ENCODE results near the gene AGAP2. TPM values are rescaled to one million over a fixed set of nuclear protein-coding genes. Genes with fewer than 3 reads are reported as not detected.

The AGAP2 gene
- total RNA-seq, 4 donors from 2014 or later, result 0.49 to 2.8 (median 2.0) TPM

DNA sequence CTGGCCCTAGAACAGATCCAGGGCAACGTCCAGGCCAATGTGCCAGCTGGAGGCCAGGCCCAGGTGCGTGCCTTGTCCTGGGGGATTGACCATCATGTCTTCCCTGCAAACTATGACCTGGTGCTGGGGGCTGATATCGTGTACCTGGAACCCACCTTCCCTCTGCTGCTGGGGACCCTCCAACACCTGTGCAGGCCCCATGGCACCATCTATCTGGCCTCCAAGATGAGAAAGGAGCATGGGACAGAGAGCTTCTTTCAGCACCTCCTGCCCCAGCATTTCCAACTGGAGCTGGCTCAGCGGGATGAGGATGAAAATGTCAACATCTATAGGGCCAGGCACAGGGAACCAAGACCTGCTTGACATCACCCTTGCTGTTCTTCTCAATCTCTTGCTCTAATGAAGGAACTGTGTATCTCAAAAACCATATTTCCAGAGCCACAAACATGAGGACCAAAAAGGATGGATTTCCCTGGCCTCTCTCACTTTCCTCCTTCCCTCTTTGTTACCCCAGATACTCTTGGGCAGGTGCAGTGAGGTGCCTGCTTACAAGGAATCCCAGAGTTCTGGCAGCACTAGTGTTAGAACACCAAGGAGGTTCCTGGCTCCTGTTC lies 41.8 kb upstream of the AGAP2 start:
- TF ChIP-seq, protein P1, sequence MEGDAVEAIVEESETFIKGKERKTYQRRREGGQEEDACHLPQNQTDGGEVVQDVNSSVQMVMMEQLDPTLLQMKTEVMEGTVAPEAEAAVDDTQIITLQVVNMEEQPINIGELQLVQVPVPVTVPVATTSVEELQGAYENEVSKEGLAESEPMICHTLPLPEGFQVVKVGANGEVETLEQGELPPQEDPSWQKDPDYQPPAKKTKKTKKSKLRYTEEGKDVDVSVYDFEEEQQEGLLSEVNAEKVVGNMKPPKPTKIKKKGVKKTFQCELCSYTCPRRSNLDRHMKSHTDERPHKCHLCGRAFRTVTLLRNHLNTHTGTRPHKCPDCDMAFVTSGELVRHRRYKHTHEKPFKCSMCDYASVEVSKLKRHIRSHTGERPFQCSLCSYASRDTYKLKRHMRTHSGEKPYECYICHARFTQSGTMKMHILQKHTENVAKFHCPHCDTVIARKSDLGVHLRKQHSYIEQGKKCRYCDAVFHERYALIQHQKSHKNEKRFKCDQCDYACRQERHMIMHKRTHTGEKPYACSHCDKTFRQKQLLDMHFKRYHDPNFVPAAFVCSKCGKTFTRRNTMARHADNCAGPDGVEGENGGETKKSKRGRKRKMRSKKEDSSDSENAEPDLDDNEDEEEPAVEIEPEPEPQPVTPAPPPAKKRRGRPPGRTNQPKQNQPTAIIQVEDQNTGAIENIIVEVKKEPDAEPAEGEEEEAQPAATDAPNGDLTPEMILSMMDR (IDR thresholded peaks at IDR 0.05; ENCODE audit: low read depth), result no peak

DNA sequence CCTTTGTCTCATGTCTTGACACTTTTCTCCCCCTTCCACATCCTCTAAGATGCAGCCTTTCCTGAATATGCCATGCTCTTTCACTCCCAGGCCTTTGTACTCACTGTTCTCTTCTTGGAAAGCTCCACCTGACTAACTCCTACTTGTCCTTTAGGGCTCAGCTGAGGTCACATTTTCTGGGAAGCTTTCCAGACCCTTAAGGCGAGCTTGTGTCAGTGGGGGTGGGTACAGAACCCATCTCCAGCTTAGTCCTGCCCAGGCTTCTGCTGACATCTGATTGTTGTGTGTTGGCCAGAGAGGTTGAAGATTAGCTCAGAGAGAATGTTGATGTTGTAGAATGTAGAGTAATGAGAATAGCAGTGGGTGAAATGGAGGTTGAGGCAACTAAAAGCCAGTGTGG lies 41.2 kb upstream of the AGAP2 start:
- TF ChIP-seq, protein P1 (IDR thresholded peaks at IDR 0.05; ENCODE audit: low read depth), result no peak

DNA sequence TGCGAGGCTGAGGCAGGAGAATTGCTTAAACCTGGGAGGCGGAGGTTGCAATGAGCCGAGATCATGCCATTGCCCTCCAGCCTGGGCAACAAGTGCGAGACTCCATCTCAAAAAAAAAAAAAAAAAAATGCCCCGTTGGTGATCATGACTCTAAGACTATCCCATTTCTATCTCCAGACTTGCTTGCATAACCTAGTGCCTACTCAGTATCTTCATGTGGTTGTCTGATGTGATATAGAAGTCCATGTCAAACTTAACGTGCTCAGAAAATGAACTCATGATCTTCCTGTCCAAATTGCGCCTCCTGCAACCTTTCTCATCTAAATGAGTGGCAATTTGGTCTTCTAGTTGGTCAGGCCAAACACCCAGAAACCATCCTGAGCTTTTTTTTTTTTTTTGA lies 39.4 kb upstream of the AGAP2 start:
- TF ChIP-seq, protein P1 (IDR thresholded peaks at IDR 0.05; ENCODE audit: low read depth), result no peak

DNA sequence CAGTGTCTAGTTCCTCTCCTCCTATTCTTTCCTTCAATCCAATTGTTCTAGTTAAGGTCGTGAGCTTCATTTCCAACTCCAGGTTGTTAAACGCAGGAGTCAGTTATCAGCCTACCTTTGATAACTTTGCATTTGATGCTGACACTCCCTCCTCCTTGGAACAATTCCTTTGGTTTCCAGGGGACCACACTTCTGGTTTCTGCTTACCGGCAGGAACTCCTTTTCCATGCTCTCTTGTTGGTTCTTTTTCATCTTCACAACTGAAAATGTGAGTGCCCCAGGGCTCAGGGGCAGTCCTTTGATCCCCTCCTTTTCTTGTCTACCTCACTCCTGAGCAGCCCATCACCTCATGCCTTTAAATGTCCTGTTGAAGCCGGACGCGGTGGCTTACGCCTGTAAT lies 38.8 kb upstream of the AGAP2 start:
- TF ChIP-seq, protein P1 (IDR thresholded peaks at IDR 0.05; ENCODE audit: low read depth), result no peak

DNA sequence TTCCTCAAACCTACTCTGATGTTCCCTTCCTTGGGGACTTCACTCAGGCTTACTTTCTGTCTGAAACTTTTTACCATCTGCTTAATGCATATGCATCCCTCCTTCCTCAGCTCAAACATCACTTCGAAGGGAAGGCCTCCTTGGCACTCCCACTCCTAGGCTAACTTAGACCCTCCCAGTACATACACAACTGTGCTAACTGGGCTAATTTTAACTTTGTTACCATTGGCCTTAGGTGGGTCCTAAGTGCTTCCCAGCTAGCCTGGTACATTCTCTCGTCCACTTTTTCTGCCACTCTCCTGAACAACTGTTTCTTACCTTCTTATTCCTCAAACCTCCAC lies 37.7 kb upstream of the AGAP2 start:
- TF ChIP-seq, protein P1 (IDR thresholded peaks at IDR 0.05; ENCODE audit: low read depth), result no peak

DNA sequence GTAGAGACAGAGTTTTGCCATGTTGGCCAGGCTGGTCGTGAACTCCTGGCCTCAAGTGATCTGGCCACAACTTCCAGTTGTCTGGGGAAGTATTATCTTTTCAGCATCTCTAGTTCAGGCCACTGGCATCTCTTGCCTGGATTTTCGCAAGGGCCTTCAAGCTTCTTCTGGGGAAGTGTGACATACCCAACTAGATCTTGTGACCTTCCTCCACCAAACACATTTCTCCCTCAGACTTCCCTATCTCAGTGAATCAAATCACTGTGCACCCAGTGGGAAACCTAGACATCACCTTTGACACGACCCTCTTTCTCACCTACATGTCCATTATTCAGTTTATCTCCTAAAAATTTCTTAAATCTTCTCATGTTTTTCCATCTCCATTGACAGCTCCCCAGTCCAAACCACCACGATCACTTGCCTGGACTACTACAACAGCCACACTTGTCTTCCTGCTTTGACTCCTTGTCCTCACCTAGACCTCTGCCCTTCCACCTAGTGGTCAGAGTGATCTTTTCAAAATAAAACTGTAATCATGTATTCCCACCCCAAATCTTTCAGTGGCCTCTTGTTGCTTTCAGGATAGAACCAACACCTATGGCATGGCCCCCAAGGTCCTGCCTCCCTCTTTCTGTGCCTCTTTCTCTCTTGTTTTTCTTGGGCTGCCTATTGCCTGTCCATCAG lies 37.2 kb upstream of the AGAP2 start:
- TF ChIP-seq, protein P1 (IDR thresholded peaks at IDR 0.05; ENCODE audit: low read depth), result no peak

DNA sequence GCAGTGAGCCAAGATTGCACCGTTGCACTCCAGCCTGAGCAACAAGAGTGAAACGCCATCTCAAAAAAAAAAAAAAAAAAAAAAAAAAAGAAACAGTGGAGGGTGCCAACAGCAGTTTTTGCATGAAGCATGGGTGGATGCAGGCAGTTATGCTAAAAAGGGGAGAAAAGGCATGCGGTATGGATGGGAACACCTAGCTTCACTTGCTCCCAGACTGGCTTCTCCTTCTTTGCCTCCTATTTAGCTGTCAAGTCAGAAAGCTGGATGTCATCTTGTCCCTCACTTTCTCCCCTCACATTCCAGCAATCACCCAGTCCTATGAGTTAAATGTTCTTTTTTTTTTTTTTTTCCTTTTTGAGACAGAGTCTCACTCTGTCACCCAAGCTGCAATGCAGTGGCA lies 36.5 kb upstream of the AGAP2 start:
- TF ChIP-seq, protein P1 (IDR thresholded peaks at IDR 0.05; ENCODE audit: low read depth), result no peak
